Sigmoid colon (tissue), 4 donors: Measurements from ENCODE around the gene TP53BP2.

Source experiments
- EP300 ChIP-seq, 4 donors: sonication (generic); formaldehyde crosslinking; IDR thresholded peaks; one replicate each; pipeline ENCODE4 v1.6.1; 2017; ENCODE audit warnings: antibody characterized with exemption in 4 of 4
- POLR2A ChIP-seq, 2 donors: fragments of 450-650 bp; IDR thresholded peaks; one replicate each; pipeline ENCODE4 v1.6.1; 2016; ENCODE audit warnings: antibody characterized with exemption in 2 of 2, mild to moderate bottlenecking in 2 of 2, moderate library complexity in 2 of 2
- TF ChIP-seq, protein P1 (sequence below), 4 experiments: fragments of 450-650 bp in 3 of 4; fragments of 200-600 bp in 1 of 4; IDR thresholded peaks; one replicate each; pipeline ENCODE4 v1.5.1; 2016 to 2019; ENCODE audit warnings: antibody characterized with exemption in 4 of 4, mild to moderate bottlenecking in 3 of 4, moderate library complexity in 2 of 4

DNA sequence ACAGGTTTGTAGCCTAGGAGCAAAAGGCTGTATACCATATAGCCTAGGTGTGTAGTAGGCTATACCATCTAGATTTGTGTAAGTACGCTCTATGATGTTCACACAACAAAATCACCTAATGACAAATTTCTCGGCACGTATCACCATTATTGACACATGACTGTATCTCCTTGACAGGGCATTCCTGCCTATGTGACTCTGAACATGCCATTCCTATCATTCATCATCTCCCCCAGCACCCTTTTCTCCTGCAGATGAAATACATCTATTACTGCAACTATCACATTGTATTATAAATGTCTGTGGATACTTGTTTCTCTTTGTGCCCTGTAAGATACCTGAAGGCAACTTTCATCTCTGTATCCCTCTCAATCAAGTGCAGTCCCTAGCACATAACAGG is 29.9 kb downstream of the TP53BP2 start:
- TF ChIP-seq EP300 (IDR thresholded peaks at IDR 0.05) (no peak), POLR2A (IDR thresholded peaks at IDR 0.05) (no peak)
- TF ChIP-seq, protein P1, sequence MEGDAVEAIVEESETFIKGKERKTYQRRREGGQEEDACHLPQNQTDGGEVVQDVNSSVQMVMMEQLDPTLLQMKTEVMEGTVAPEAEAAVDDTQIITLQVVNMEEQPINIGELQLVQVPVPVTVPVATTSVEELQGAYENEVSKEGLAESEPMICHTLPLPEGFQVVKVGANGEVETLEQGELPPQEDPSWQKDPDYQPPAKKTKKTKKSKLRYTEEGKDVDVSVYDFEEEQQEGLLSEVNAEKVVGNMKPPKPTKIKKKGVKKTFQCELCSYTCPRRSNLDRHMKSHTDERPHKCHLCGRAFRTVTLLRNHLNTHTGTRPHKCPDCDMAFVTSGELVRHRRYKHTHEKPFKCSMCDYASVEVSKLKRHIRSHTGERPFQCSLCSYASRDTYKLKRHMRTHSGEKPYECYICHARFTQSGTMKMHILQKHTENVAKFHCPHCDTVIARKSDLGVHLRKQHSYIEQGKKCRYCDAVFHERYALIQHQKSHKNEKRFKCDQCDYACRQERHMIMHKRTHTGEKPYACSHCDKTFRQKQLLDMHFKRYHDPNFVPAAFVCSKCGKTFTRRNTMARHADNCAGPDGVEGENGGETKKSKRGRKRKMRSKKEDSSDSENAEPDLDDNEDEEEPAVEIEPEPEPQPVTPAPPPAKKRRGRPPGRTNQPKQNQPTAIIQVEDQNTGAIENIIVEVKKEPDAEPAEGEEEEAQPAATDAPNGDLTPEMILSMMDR (IDR thresholded peaks at IDR 0.05): no peak
